Measurements from ENCODE around the gene AFAP1. TPM values are rescaled to one million over a fixed set of nuclear protein-coding genes. Genes with fewer than 3 reads are reported as not detected.

AFAP1 gene
- total and polyA plus RNA-seq, 2 donors from 2014 or later: 2.6 to 26.3 TPM

GRCh38 chr4:7867701-7868435 lies 71.8 kb downstream of the AFAP1 start:
- H3K9ac ChIP-seq (ENCODE audit: low read length in 3 of 3): no peak overlapping the region
- peaks cover 0 to 2% (median 0%) of the 10 kb centered on the region in 3 donors for H3K9me3 ChIP-seq (ENCODE audit: control insufficient read depth in 2 of 3, insufficient read depth in 1 of 3, low read length in 3 of 3)
- no peaks in the 10 kb centered on the region for H3K27me3 ChIP-seq (ENCODE audit: control insufficient read depth, insufficient read depth, low read length)
- FAIRE-seq: no peak
- DNase-seq: no peak
- H3K27ac ChIP-seq (ENCODE audit: low read depth in 2 of 2, low read length in 2 of 2): no peak overlapping the region
- intact Hi-C loops (cut with DNase I): no loop called here
- H3K36me3 ChIP-seq (ENCODE audit: control insufficient read depth in 2 of 3, insufficient read depth in 3 of 3, low read length in 3 of 3): no peaks in the 10 kb centered on the region
- H3K4me1 ChIP-seq (ENCODE audit: control insufficient read depth in 2 of 3, insufficient read depth in 2 of 3, low read depth in 1 of 3, low read length in 3 of 3): peaks cover 0 to 3% (median 0%) of the 10 kb centered on the region in 3 donors
- TF ChIP-seq CTCF (IDR thresholded peaks at IDR 0.05; ENCODE audit: borderline replicate concordance, extremely low read depth, insufficient read depth): no peak
- H3K4me3 ChIP-seq (ENCODE audit: low read length in 3 of 3): no peak overlapping the region

- DNase-seq (no peak), FAIRE-seq (no peak)
- peaks cover 0 to 2% (median 0%) of the 10 kb centered on the region in 3 donors for H3K9me3 ChIP-seq (ENCODE audit: control insufficient read depth in 2 of 3, insufficient read depth in 1 of 3, low read length in 3 of 3)
- H3K27ac ChIP-seq (ENCODE audit: low read depth in 2 of 2, low read length in 2 of 2): no peak overlapping the region
- H3K27me3 ChIP-seq (ENCODE audit: control insufficient read depth, insufficient read depth, low read length): no peaks in the 10 kb centered on the region
- TF ChIP-seq CTCF (IDR thresholded peaks at IDR 0.05; ENCODE audit: borderline replicate concordance, extremely low read depth, insufficient read depth): no peak
- intact Hi-C loops (cut with DNase I): no loop called here
- peaks cover 0 to 2% (median 0%) of the 10 kb centered on the region in 3 donors for H3K4me1 ChIP-seq (ENCODE audit: control insufficient read depth in 2 of 3, insufficient read depth in 2 of 3, low read depth in 1 of 3, low read length in 3 of 3)
- no peaks in the 10 kb centered on the region for H3K36me3 ChIP-seq (ENCODE audit: control insufficient read depth in 2 of 3, insufficient read depth in 3 of 3, low read length in 3 of 3)
- H3K9ac ChIP-seq (ENCODE audit: low read length in 3 of 3): no peak overlapping the region
- H3K4me3 ChIP-seq (ENCODE audit: low read length in 3 of 3): no peak overlapping the region
Measured at GRCh38 chr4:7867191-7867590, 72.5 kb downstream of the AFAP1 start.

DNA sequence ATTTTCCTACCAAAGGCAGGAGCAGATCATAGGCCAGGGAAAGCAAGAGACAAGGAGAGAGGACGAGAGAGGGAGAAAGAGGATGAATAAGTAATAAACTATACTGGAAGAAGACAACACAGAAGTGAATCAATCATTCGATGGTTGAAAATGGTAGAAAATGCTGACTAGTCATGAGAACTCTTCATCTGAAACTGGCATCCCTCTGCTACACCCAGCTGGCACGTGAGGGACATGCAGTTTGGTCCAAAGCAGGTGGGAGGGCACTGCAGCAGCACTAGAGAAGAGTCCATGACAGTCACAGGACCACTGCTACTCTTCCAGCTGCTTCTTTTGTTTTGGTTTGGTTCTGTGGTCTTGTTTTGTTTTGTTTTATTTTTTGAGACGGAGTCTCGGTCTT lies 74.1 kb downstream of the AFAP1 start:
- Histone ChIP-seq H3K27me3 (ENCODE audit: control insufficient read depth, insufficient read depth, low read length) (no peaks in the 10 kb centered on the region), H3K4me3 (ENCODE audit: low read length in 3 of 3) (no peak overlapping the region), H3K27ac (ENCODE audit: low read depth in 2 of 2, low read length in 2 of 2) (no peak overlapping the region), H3K9ac (ENCODE audit: low read length in 3 of 3) (no peak overlapping the region), H3K36me3 (ENCODE audit: control insufficient read depth in 2 of 3, insufficient read depth in 3 of 3, low read length in 3 of 3) (no peaks in the 10 kb centered on the region), H3K9me3 (ENCODE audit: control insufficient read depth in 2 of 3, insufficient read depth in 1 of 3, low read length in 3 of 3) (peaks cover 0 to 2% (median 0%) of the 10 kb centered on the region in 3 donors), H3K4me1 (ENCODE audit: control insufficient read depth in 2 of 3, insufficient read depth in 2 of 3, low read depth in 1 of 3, low read length in 3 of 3) (peaks cover 0 to 5% (median 0%) of the 10 kb centered on the region in 3 donors)
- no peak for DNase-seq
- TF ChIP-seq CTCF (IDR thresholded peaks at IDR 0.05; ENCODE audit: borderline replicate concordance, extremely low read depth, insufficient read depth): no peak
- intact Hi-C loops (cut with DNase I): no loop called here
- FAIRE-seq: no peak

Measured in kidney (tissue), 14 donors.